Ascending aorta (tissue), 2 donors: ENCODE data around the gene MYO1F. TPM values are rescaled to one million over a fixed set of nuclear protein-coding genes. Genes with fewer than 3 reads are reported as not detected.
A peak's percentile ranks its signal among the peaks of the same experiment; 100 is the strongest.
"Not testable (repeated sequence)": the region's sequence is repeated elsewhere in the genome, so short reads cannot be mapped to it uniquely, and the experiment has no call there.

Experiments
- DNase-seq, 2 donors: peaks; one replicate each; pipeline ENCODE4 v3.0.0-alpha.2; 2019; ENCODE audit warnings: low spot score in 2 of 2
- H3K27ac ChIP-seq, 2 donors: fragments of 200-600 bp; sonication (generic); one replicate each; pipeline ENCODE4 v1.5.1; 2016 to 2017; ENCODE audit warnings: mild to moderate bottlenecking in 1 of 2
- H3K27me3 ChIP-seq: fragments of 200-600 bp; sonication (generic); one replicate; pipeline ENCODE4 v1.5.1; 2017
- H3K36me3 ChIP-seq, 2 donors: fragments of 200-600 bp; sonication (generic); one replicate each; pipeline ENCODE4 v1.5.1; 2016
- H3K4me1 ChIP-seq, 2 donors: fragments of 200-600 bp; sonication (generic); one replicate each; pipeline ENCODE4 v1.5.1; 2016 to 2017; ENCODE audit warnings: mild to moderate bottlenecking in 1 of 2
- H3K4me3 ChIP-seq, 2 donors: fragments of 200-600 bp; sonication (generic); one replicate each; pipeline ENCODE4 v1.5.1; 2016 to 2017; ENCODE audit warnings: mild to moderate bottlenecking in 1 of 2
- H3K9me3 ChIP-seq, 2 donors: fragments of 200-600 bp; sonication (generic); one replicate each; pipeline ENCODE4 v1.5.1; 2016
- CTCF ChIP-seq, 3 experiments: fragments of 200-600 bp in 2 of 3; fragments of 450-650 bp in 1 of 3; sonication (generic) in 2 of 3; IDR thresholded peaks; one replicate each; pipeline ENCODE4 v1.5.1; 2016 to 2019; ENCODE audit warnings: antibody characterized with exemption in 3 of 3, mild to moderate bottlenecking in 1 of 3, moderate library complexity in 1 of 3
- intact Hi-C: fragments of 100-400 bp; cut with DNase I; formaldehyde crosslinking; loops from one replicate; pipeline ENCODE4 v1.15.1; 2023
- total RNA-seq: library from RNA; depleted of rRNA; stranded (reverse); fragments of >200 nt; gene quantifications from one replicate; pipeline ENCODE4 v1.1.0, GENCODE V29; 2016

MYO1F gene
- 5.0 TPM for total RNA-seq

DNA sequence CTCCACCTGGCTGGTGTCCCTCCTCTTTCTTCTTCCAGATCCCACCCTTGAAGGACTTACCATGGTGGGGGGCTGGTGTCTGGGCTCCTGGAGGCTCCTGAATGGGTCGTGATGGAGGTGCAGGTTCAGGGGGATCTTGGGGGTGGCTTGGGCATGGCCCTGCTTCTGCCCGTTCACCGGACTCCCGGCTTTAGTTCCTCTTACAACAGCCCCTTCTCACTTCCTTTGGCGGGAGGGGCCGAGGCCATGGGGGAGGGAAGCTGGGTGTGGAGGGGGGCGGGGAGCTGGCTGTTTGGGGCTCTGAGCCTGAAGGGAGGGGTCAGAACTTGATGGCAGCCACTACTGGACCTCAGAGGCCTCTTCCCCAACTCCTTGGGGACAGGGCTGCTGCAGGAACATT, at the start of gene MYO1F:
Gene MYO1F, minus strand, starts transcription at position 196 of the 400 bp plus-strand sequence. Its CDS starts 133 bp downstream, at position 63.
- H3K4me1 ChIP-seq: no peaks in the 10 kb centered on the region
- H3K36me3 ChIP-seq: no peaks in the 10 kb centered on the region
- peak within 1 kb of the TSS; percentile 21 to 49 for H3K4me3 ChIP-seq
- DNase-seq: no peak
- TF ChIP-seq CTCF (IDR thresholded peaks at IDR 0.05): no peak
- no peak within 1 kb of the TSS for H3K27ac ChIP-seq
- H3K27me3 ChIP-seq: no peaks in the 10 kb centered on the region
- H3K9me3 ChIP-seq: no peaks in the 10 kb centered on the region
- intact Hi-C loops: no loop called here

DNA sequence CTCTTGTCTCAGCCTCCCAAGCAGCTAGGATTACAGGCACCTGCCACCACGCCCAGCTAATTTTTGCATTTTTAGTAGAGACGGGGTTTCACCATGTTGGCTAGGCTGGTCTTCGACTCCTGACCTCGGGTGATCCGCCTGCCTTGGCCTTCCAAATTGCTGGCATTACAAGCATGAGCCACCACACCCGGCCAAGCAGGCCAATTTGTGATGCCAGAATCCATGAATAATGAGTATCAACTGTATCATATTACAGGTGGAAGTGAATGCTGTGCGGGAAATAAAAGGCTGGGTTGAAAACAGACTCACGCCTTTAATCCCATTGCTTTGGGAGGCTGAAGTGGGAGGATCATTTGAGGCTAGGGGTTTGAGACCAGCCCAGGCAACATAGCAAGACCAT, 49.6 kb upstream of the MYO1F start:
- Histone ChIP-seq H3K4me3 (no peak overlapping the region), H3K4me1 (peaks cover 0 to 4% of the 10 kb centered on the region in 2 donors), H3K9me3 (peaks cover 0 to 5% of the 10 kb centered on the region in 2 donors), H3K36me3 (no peaks in the 10 kb centered on the region), H3K27ac (no peak overlapping the region), H3K27me3 (no peaks in the 10 kb centered on the region)
- no peak for DNase-seq
- intact Hi-C loops: no loop called here
- TF ChIP-seq CTCF (IDR thresholded peaks at IDR 0.05): no peak

DNA sequence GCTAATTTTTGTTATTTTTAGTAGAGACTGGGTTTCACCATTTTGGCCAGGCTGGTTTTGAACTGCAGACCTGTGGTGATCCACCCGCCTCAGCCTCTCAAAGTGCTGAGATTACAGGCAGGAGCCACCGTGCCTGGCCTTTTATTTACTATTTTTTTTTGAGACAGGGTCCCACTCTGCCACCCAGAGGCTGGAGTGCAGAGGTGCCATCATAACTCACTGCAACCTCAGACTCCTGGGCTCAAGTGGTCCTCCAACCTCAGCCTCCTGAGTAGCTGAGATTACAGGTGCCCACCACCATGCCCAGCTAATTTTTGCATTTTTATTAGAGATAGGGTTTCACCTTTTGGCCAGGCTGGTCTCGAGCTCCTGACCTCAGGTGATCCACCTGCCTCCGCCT, 45.6 kb upstream of the MYO1F start:
- H3K4me3 ChIP-seq, H3K27me3 ChIP-seq, H3K36me3 ChIP-seq, H3K4me1 ChIP-seq, H3K9me3 ChIP-seq, intact Hi-C loops, DNase-seq, H3K27ac ChIP-seq: not testable (repeated sequence)
- TF ChIP-seq CTCF (IDR thresholded peaks at IDR 0.05): peak in 2 of 3 experiments; percentile 14 to 20

GRCh38 chr19:8618751-8619150, 41.5 kb upstream of the MYO1F start:
- no peak for TF ChIP-seq CTCF (IDR thresholded peaks at IDR 0.05)
- Histone ChIP-seq H3K27ac (no peak overlapping the region), H3K9me3 (no peaks in the 10 kb centered on the region), H3K27me3 (no peaks in the 10 kb centered on the region), H3K4me1 (no peaks in the 10 kb centered on the region), H3K36me3 (no peaks in the 10 kb centered on the region), H3K4me3 (no peak overlapping the region)
- no peak for DNase-seq
- intact Hi-C loops: no loop called here

GRCh38 chr19:8617984-8618383, 40.7 kb upstream of the MYO1F start:
- DNase-seq: no peak
- no peak for TF ChIP-seq CTCF (IDR thresholded peaks at IDR 0.05)
- H3K36me3 ChIP-seq: no peaks in the 10 kb centered on the region
- H3K27me3 ChIP-seq: no peaks in the 10 kb centered on the region
- no peaks in the 10 kb centered on the region for H3K4me1 ChIP-seq
- intact Hi-C loops: no loop called here
- H3K27ac ChIP-seq: no peak overlapping the region
- H3K4me3 ChIP-seq: no peak overlapping the region
- H3K9me3 ChIP-seq: no peaks in the 10 kb centered on the region

- intact Hi-C loops, DNase-seq: not testable (repeated sequence)
Observed at GRCh38 chr19:8617325-8617724, 40.1 kb upstream of the MYO1F start.

More at GRCh38 chr19:8617325-8617724, 40.1 kb upstream of the MYO1F start:
- not testable (repeated sequence) for H3K4me1 ChIP-seq, H3K4me3 ChIP-seq, H3K9me3 ChIP-seq, H3K36me3 ChIP-seq, H3K27ac ChIP-seq, H3K27me3 ChIP-seq
